K562 treated with DMSO at 1 percent for 4 hours (cell line): ENCODE results near the gene EHBP1L1. TPM values are rescaled to one million over a fixed set of nuclear protein-coding genes. Genes with fewer than 3 reads are reported as not detected.

Experiments used
- total RNA-seq: library from RNA; unstranded; fragments of 300-600 nt; gene quantifications from 2 replicates; pipeline ENCODE4 v1.2.3, GENCODE V29; 2022; ENCODE audit not compliant: insufficient read depth

Gene EHBP1L1
- total RNA-seq, result 74.1 and 75.4 TPM in 2 replicates

DNA sequence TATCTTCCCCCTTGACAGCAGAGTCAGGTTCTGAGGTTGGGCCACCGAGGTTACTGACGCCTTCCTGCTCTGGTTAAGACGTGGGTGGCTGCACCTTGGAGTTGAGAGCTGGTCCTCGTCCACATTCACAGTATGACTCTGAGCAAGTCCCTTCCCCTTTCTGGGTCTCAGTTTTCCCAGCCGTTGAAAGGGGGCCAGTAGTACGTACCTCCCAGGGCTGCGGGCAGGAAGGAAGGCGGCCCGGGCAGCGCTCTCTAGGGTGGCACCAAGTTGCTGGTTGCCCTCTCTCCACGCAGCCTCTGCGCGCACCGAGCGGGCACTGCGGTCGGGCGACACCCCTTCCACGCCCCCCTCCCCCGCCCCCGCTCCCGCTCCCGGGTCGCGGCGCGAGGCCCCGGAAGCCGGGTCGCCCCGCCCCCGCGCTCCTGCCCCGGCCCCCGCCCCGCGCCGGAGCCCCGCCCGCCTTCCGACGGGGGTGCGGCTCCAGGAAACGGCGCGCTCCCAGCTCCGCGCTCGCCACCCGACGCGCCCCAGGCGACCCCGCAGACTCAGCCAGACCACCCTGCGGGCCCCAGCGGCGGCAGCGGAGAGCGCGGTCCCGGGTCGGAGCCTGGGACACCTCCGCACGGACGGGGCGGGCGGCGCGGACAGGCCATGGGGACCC is at the start of gene EHBP1L1:
Gene EHBP1L1, plus strand, starts transcription at position 486 of the 664 bp plus-strand sequence. CDS start 250 bp downstream, outside the sequence.

GRCh38 chr11:65558002-65558929 is 17.6 kb upstream of the EHBP1L1 start, which contains the start of gene LTBP3:
TSS of gene LTBP3 (minus strand) at chr11:65558359. CDS start at chr11:65557959, 400 bp downstream.

GRCh38 chr11:65569973-65570918 is 5.6 kb upstream of the EHBP1L1 start, which contains the start of gene ZNRD2:
TSS of gene ZNRD2 (plus strand) at chr11:65570477. CDS start at chr11:65570492, 15 bp downstream.

DNA sequence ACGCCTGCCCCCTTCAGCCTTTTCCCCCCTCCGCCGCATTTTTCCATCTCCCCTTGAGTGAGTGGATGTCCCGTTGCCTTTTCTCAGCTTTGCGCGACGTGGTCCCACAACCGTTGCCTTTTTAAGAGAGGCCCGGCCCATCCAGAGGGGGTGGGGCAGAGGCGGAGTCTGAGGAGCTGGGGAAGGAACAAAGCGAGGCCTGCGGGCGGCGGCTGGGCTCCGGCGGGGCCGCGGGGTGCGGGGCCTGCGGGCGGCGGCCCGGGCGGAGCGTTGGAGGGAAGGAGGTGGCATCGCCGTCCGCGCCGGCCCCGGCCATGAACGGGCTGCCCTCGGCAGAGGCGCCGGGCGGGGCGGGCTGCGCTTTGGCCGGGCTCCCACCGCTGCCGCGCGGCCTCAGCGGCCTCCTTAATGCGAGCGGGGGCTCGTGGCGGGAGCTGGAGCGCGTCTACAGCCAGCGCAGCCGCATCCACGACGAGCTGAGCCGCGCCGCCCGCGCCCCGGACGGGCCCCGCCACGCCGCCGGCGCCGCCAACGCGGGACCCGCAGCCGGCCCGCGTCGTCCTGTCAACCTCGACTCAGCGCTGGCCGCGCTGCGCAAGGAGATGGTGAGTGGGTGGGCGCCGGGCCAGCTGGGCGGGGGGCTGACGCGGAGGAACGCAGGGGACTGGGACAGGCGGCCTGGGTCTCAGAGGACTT is 3.3 kb upstream of the EHBP1L1 start, which contains the start of gene FAM89B:
Gene FAM89B, plus strand, starts transcription at position 183 of the 696 bp plus-strand sequence. Its CDS starts 132 bp downstream, at position 315.

GRCh38 chr11:65595543-65596281 is 19.9 kb downstream of the EHBP1L1 start, which contains the start of gene KCNK7:
TSS of gene KCNK7 (minus strand) at chr11:65595800. CDS start at chr11:65595772, 28 bp downstream.

GRCh38 chr11:65615229-65615949 is 39.5 kb downstream of the EHBP1L1 start, which contains the start of gene PCNX3:
TSS of gene PCNX3 (plus strand) at chr11:65615776. CDS start at chr11:65616312, 536 bp downstream.

DNA sequence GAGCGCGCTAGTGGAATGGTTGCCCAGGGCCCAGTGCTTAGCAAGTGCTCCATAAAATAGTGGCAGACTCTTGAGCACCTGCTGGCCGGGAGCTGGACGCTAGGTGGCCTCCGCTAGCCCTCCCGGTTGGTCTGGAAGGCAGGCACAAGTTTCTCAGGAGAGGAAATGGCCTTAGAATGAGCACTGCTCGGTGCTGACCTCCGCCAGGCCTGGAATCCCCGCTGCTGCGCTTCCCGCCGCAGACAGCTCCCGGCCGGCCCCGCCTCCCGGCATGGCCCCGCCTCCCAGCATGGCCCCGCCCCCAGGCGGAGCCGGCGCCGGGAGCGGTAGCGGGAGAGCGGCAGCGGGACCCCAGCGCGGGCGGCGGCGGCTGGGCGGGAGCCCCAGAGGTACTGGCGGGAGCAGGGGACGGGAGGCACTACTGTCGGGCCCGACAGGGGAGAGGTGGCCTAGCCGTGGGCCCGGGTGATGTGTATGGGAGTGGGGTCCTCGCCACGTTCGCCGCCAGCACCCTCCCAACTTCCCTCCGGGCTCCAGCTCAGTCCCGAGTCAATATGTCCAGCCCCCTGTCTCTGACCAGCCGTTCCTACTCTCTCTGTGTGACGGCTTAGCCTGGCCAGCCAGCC is 62.1 kb downstream of the EHBP1L1 start, which contains the start of gene SIPA1:
Gene SIPA1, plus strand, starts transcription at position 308 of the 626 bp plus-strand sequence. CDS start 2,821 bp downstream, outside the sequence.

Other genes starting within 250 kb of the EHBP1L1 start
- gene DPF2, start 242.2 kb upstream of the EHBP1L1 start, total RNA-seq, result 50.7 and 55.1 TPM in 2 replicates
- gene TIGD3, start 221.3 kb upstream of the EHBP1L1 start, total RNA-seq, result 2.2 and 4.9 TPM in 2 replicates
- gene SLC25A45, start 193.4 kb upstream of the EHBP1L1 start, total RNA-seq, result 0.77 and 2.0 TPM in 2 replicates
- gene FRMD8, start 189.4 kb upstream of the EHBP1L1 start, total RNA-seq, result 36.4 and 36.5 TPM in 2 replicates
- 17.6 and 22.8 TPM in 2 replicates for gene NEAT1, start 153.3 kb upstream of the EHBP1L1 start, total RNA-seq
- 124 and 165 TPM in 2 replicates for gene MALAT1, start 77.0 kb upstream of the EHBP1L1 start, total RNA-seq
- gene SCYL1, start 51.0 kb upstream of the EHBP1L1 start, total RNA-seq, result 117 and 125 TPM in 2 replicates
- 32.3 and 42.6 TPM in 2 replicates for gene LTBP3, start 17.7 kb upstream of the EHBP1L1 start, total RNA-seq
- 37.9 and 48.3 TPM in 2 replicates for gene ZNRD2, start 5.6 kb upstream of the EHBP1L1 start, total RNA-seq
- gene FAM89B, start 3.5 kb upstream of the EHBP1L1 start, total RNA-seq, result 64.3 and 74.6 TPM in 2 replicates
- 1.6 and 2.1 TPM in 2 replicates for gene KCNK7, start 19.7 kb downstream of the EHBP1L1 start, total RNA-seq
- 58.9 and 66.8 TPM in 2 replicates for gene MAP3K11, start 38.2 kb downstream of the EHBP1L1 start, total RNA-seq
- 31.8 and 46.2 TPM in 2 replicates for gene PCNX3, start 39.7 kb downstream of the EHBP1L1 start, total RNA-seq
- gene SIPA1, start 62.0 kb downstream of the EHBP1L1 start, total RNA-seq, result 55.3 and 62.8 TPM in 2 replicates
- gene RELA, start 86.9 kb downstream of the EHBP1L1 start, total RNA-seq, result 58.1 and 70.6 TPM in 2 replicates
- 26.4 and 36.7 TPM in 2 replicates for gene KAT5, start 136.2 kb downstream of the EHBP1L1 start, total RNA-seq
- 24.6 and 34.7 TPM in 2 replicates for gene RNASEH2C, start 144.7 kb downstream of the EHBP1L1 start, total RNA-seq
- 25.5 and 28.9 TPM in 2 replicates for gene AP5B1, start 204.9 kb downstream of the EHBP1L1 start, total RNA-seq
- gene OVOL1, start 211.0 kb downstream of the EHBP1L1 start, total RNA-seq, result not detected in 2 replicates